GM12878 (cell line): ENCODE results near the gene SEL1L2. TPM values are rescaled to one million over a fixed set of nuclear protein-coding genes. Genes with fewer than 3 reads are reported as not detected.

Source experiments
- ATAC-seq: fragments of 200-7000 bp; cut with Tn5 transposase; 3 replicates; pipeline ENCODE4 v1.9.1; 2020; ENCODE audit warnings: mild to moderate bottlenecking, moderate library complexity
- BruUV-seq: library from RNA; stranded (reverse); fragments of 400-500 nt; replicated peaks from 2 replicates; lab custom pipeline; 2021; lab: Mats Ljungman, UMichigan
- CTCF ChIA-PET: fragments of 300-600 bp; sonication (Branson Sonifier 250); formaldehyde crosslinking; extraction: SDS; loops from one replicate; lab custom pipeline; 2021; ENCODE audit warnings: inconsistent platforms; lab: Yijun Ruan, JAX
- POLR2A ChIA-PET: fragments of 350-600 bp; formaldehyde crosslinking; extraction: SDS; loops from one replicate; lab custom pipeline; 2021; ENCODE audit warnings: inconsistent platforms; lab: Charles Lee
- RAD21 ChIA-PET: fragments of 300-600 bp; sonication (Branson Sonifier 250); formaldehyde crosslinking; loops from one replicate; lab custom pipeline; 2023; ENCODE audit warnings: antibody characterized with exemption; ENCODE audit not compliant: unreplicated experiment; lab: Charles Lee
- SMC1A ChIA-PET: fragments of 300-600 bp; sonication (Branson Sonifier 250); formaldehyde crosslinking; loops from one replicate; lab custom pipeline; 2023; ENCODE audit not compliant: unreplicated experiment, uncharacterized antibody; lab: Charles Lee
- DNase-seq: peaks from one replicate; pipeline ENCODE4 v3.0.0-alpha.2; 2011; ENCODE audit warnings: low read depth, low spot score
- FAIRE-seq: peaks from 3 replicates; lab custom pipeline; 2011; peaks lifted over from hg19 to GRCh38; lab: Jason Lieb, UNC
- H2AFZ ChIP-seq: 2 replicates; pipeline ENCODE4 v1.6.0; 2011; ENCODE audit warnings: low read depth, low read length, control low read depth; ENCODE audit not compliant: control insufficient read depth
- H3K27ac ChIP-seq: 2 replicates; pipeline ENCODE4 v1.5.1; 2011; ENCODE audit warnings: control low read depth; ENCODE audit not compliant: control insufficient read depth, insufficient read depth
- H3K27me3 ChIP-seq, 2 experiments: replicated peaks in 1 of 2; 2 replicates each; pipeline versions ENCODE4 v1.6.0 to v1.6.1; 2011; ENCODE audit warnings: low read length in 1 of 2; ENCODE audit not compliant: control insufficient read depth in 2 of 2, insufficient read depth in 2 of 2
- H3K36me3 ChIP-seq, 2 experiments: 2 replicates each; pipeline ENCODE4 v1.5.1; 2011; ENCODE audit warnings: low read length in 1 of 2; ENCODE audit not compliant: control insufficient read depth in 2 of 2, insufficient read depth in 2 of 2
- H3K4me1 ChIP-seq: 2 replicates; pipeline ENCODE4 v1.6.1; 2011; ENCODE audit warnings: mild to moderate bottlenecking, low read length, moderate library complexity, mixed read lengths; ENCODE audit not compliant: control insufficient read depth, insufficient read depth
- H3K4me2 ChIP-seq: 2 replicates; pipeline ENCODE4 v1.6.0; 2011; ENCODE audit warnings: control low read depth; ENCODE audit not compliant: control insufficient read depth, insufficient read depth
- H3K4me3 ChIP-seq: fragments of 200-600 bp; sonication (generic); 2 replicates; pipeline ENCODE4 v1.5.1; 2016
- H3K79me2 ChIP-seq: 2 replicates; pipeline ENCODE4 v1.6.0; 2011; ENCODE audit warnings: low read length; ENCODE audit not compliant: control insufficient read depth, insufficient read depth
- H3K9ac ChIP-seq: 2 replicates; pipeline ENCODE4 v1.8.0; 2011; ENCODE audit warnings: low read length, control low read depth, mixed read lengths; ENCODE audit not compliant: control insufficient read depth, insufficient read depth
- H3K9me3 ChIP-seq: replicated peaks from 3 replicates; pipeline ENCODE4 v1.5.1; 2011; ENCODE audit warnings: mild to moderate bottlenecking, low read length; ENCODE audit not compliant: control insufficient read depth, insufficient read depth
- H4K20me1 ChIP-seq: 2 replicates; pipeline ENCODE4 v1.6.0; 2011; ENCODE audit not compliant: control insufficient read depth, insufficient read depth
- BACH1 ChIP-seq: fragments of 450-650 bp; IDR thresholded peaks from 2 replicates; pipeline ENCODE4 v1.6.1; 2017; ENCODE audit warnings: mild to moderate bottlenecking, borderline replicate concordance
- E2F4 ChIP-seq: IDR thresholded peaks from 2 replicates; pipeline ENCODE4 v1.6.1; 2012; ENCODE audit warnings: low read depth, low read length, improper control_type of control experiment
- EGR1 ChIP-seq, 2 experiments: IDR thresholded peaks; 1 replicate in 1 of 2; 2 replicates in 1 of 2; pipeline ENCODE4 v1.6.1; 2011 to 2012; ENCODE audit warnings: low read depth in 2 of 2, low read length in 2 of 2, borderline replicate concordance in 1 of 2, mild to moderate bottlenecking in 1 of 2, moderate library complexity in 1 of 2
- MYC ChIP-seq: IDR thresholded peaks from 2 replicates; pipeline ENCODE4 v1.6.1; 2011; ENCODE audit warnings: mild to moderate bottlenecking, low read length, moderate library complexity, inconsistent platforms; ENCODE audit not compliant: insufficient read depth, insufficient replicate concordance, insufficient read length, severe bottlenecking
- PAX5 ChIP-seq: IDR thresholded peaks from 2 replicates; pipeline ENCODE4 v1.6.1; 2011; ENCODE audit warnings: low read depth, low read length, borderline replicate concordance
- SPI1 ChIP-seq: IDR thresholded peaks from 2 replicates; pipeline ENCODE4 v1.6.1; 2011; ENCODE audit warnings: low read depth, mild to moderate bottlenecking, low read length, moderate library complexity, borderline replicate concordance; ENCODE audit not compliant: insufficient read depth
- ZBTB11 ChIP-seq: fragments of 450-650 bp; formaldehyde crosslinking; IDR thresholded peaks from 2 replicates; pipeline ENCODE4 v1.5.0; 2022; ENCODE audit warnings: mild to moderate bottlenecking, missing genetic modification characterization
- WGBS: methylation state at CpG from one replicate; pipeline ENCODE4 v1.1.6; 2016; ENCODE audit warnings: low lambda C conversion rate; ENCODE audit not compliant: insufficient replicate concordance, insufficient coverage; ENCODE audit errors: missing lambda C conversion rate; 5-methylcytosine and 5-hydroxymethylcytosine counted together
- in situ Hi-C: fragments of 300-500 bp; cut with MboI; formaldehyde crosslinking; loops from 9 replicates; pipeline ENCODE4 v1.14.3; 2018; ENCODE audit warnings: mixed read lengths
- intact Hi-C: fragments of 100-400 bp; cut with micrococcal nuclease; formaldehyde crosslinking; loops from one replicate; pipeline ENCODE4 v1.14.2; 2022; ENCODE audit not compliant: unreplicated experiment
- polyA plus RNA-seq, 11 experiments: library from polyadenylated mRNA; depleted of rRNA in 4 of 11; unstranded in 6 of 11; stranded (reverse) in 5 of 11; fragments of >200 nt; fragmentation: Nextera tagmentation in 4 of 11; fragmentation: Illumina TruSeq in 1 of 11; extraction: Ambion mirVana in 4 of 11; extraction: Trizol in 1 of 11; gene quantifications; 1 replicate in 1 of 11; 2 replicates in 10 of 11; pipeline versions ENCODE4 v1.2.1 to v1.2.3, GENCODE V29; 2011 to 2016; ENCODE audit warnings: inconsistent platforms in 2 of 11, missing spikeins in 2 of 11, low read depth in 1 of 11
- total RNA-seq, 4 experiments: library from RNA; depleted of rRNA in 3 of 4; stranded (reverse); fragments of >200 nt in 3 of 4; fragmentation: Illumina TruSeq in 1 of 4; extraction: Trizol in 1 of 4; gene quantifications; 2 replicates each; pipeline versions ENCODE4 v1.2.1 to v1.2.3, GENCODE V29; 2013 to 2021

The SEL1L2 gene
- total and polyA plus RNA-seq, 10 of the 15 experiments (the other 5 are each of a cell fraction or from before 2014, with no cell fraction given): not detected

GRCh38 chr20:14030991-14031390, 40.6 kb upstream of the SEL1L2 start (continued):
- TF ChIP-seq E2F4 (no peak), MYC (no peak)

GRCh38 chr20:14012671-14013070, 22.3 kb upstream of the SEL1L2 start:
- Histone ChIP-seq H3K27me3 (no peaks in the 10 kb centered on the region), H3K4me3 (no peak overlapping the region), H3K4me2 (no peak overlapping the region), H3K27ac (no peak overlapping the region), H2AFZ (no peak overlapping the region), H3K36me3 (no peaks in the 10 kb centered on the region), H3K9me3 (no peaks in the 10 kb centered on the region; the same call in 2 of the 3 replicates), H3K4me1 (no peaks in the 10 kb centered on the region), H3K79me2 (no peaks in the 10 kb centered on the region), H4K20me1 (no peaks in the 10 kb centered on the region), H3K9ac (no peak overlapping the region)
- ChIA-PET SMC1A (no interaction called here), RAD21 (no interaction called here), CTCF (no interaction called here), POLR2A (no interaction called here)
- TF ChIP-seq EGR1 (IDR thresholded peaks at IDR 0.05; ENCODE audit: borderline replicate concordance in 1 of 2, low read depth in 2 of 2, low read length in 2 of 2) (no peak), PAX5 (no peak), SPI1 (no peak), BACH1 (no peak), ZBTB11 (CRISPR knock-in tag) (no peak)
- no TSS peak for BruUV-seq
- in situ Hi-C loops: no loop called here
- intact Hi-C loops: no loop called here
- ATAC-seq: no peak
- FAIRE-seq: no peak
- no peak for DNase-seq
- 96% methylated on average over 3 of the region's 3 CpGs for WGBS
